ENCODE data around the gene BTBD17. TPM values are rescaled to one million over a fixed set of nuclear protein-coding genes. Genes with fewer than 3 reads are reported as not detected.
A peak's percentile ranks its signal among the peaks of the same experiment; 100 is the strongest.

BTBD17 gene
- polyA plus RNA-seq, 3 donors from 2014 or later: 0.21 TPM; not detected in 2

- Mint-ChIP-seq H3K4me1 (peaks cover 37 to 39% of the 10 kb centered on the region in 2 donors), H3K27me3 (ENCODE audit: low read depth in 3 of 3) (peaks cover 0 to 5% (median 5%) of the 10 kb centered on the region in 3 donors), H3K4me3 (peak overlapping the region in 4 of 5 donors; percentile 29 to 78 (median 75)), H3K9me3 (no peaks in the 10 kb centered on the region), H3K36me3 (no peaks in the 10 kb centered on the region), H3K27ac (peak overlapping the region; percentile 60 to 86 (median 80))
- DNase-seq: peak in 1 of 3 donors; percentile 10
Measured at GRCh38 chr17:74380086-74380958, 18.7 kb upstream of the BTBD17 start.

- Mint-ChIP-seq H3K9me3 (no peaks in the 10 kb centered on the region), H3K4me3 (peak overlapping the region; percentile 52 to 78 (median 75)), H3K4me1 (peaks cover 37 to 39% of the 10 kb centered on the region in 2 donors), H3K27ac (peak overlapping the region; percentile 48 to 86 (median 80)), H3K27me3 (ENCODE audit: low read depth in 3 of 3) (peaks cover 0 to 5% (median 5%) of the 10 kb centered on the region in 3 donors), H3K36me3 (no peaks in the 10 kb centered on the region)
- DNase-seq: peak; percentile 89 to 92 (median 90)
Measured at GRCh38 chr17:74379495-74380085, 17.9 kb upstream of the BTBD17 start.

DNA sequence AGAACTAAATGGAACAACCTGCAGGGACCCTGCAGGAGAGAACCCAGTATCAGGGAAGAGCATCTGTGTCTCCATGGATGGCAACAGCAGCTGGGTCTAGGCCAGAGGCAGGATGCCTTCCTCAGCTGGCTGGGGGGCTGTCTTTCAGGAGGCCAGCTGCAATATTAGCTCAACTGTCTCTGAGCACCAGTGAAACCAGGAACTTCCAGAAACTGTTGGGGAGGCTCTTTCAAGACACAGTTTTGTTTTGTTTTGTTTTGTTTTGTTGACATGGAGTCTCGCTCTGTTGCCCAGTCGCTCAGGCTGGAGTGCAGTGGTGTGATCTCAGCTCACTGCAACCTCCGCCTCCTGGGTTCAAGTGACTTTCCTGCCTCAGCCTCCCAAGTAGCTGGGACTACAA, 13.2 kb upstream of the BTBD17 start:
- H3K9me3 Mint-ChIP-seq: no peaks in the 10 kb centered on the region
- no peaks in the 10 kb centered on the region for H3K36me3 Mint-ChIP-seq
- no peak overlapping the region for H3K4me3 Mint-ChIP-seq
- peaks cover 0 to 3% (median 2%) of the 10 kb centered on the region in 3 donors for H3K27me3 Mint-ChIP-seq (ENCODE audit: low read depth in 3 of 3)
- DNase-seq: no peak
- no peak overlapping the region for H3K27ac Mint-ChIP-seq
- H3K4me1 Mint-ChIP-seq: peaks cover 19 to 25% of the 10 kb centered on the region in 2 donors

GRCh38 chr17:74373838-74374606, 12.4 kb upstream of the BTBD17 start:
- DNase-seq: no peak
- H3K4me1 Mint-ChIP-seq: peaks cover 17 to 23% of the 10 kb centered on the region in 2 donors
- no peaks in the 10 kb centered on the region for H3K36me3 Mint-ChIP-seq
- peaks cover 3 to 4% (median 3%) of the 10 kb centered on the region in 3 donors for H3K27me3 Mint-ChIP-seq (ENCODE audit: low read depth in 3 of 3)
- no peaks in the 10 kb centered on the region for H3K9me3 Mint-ChIP-seq
- no peak overlapping the region for H3K4me3 Mint-ChIP-seq
- no peak overlapping the region for H3K27ac Mint-ChIP-seq

GRCh38 chr17:74372426-74372825, 10.8 kb upstream of the BTBD17 start:
- no peaks in the 10 kb centered on the region for H3K36me3 Mint-ChIP-seq
- no peak overlapping the region for H3K27ac Mint-ChIP-seq
- H3K9me3 Mint-ChIP-seq: no peaks in the 10 kb centered on the region
- peaks cover 2 to 7% (median 4%) of the 10 kb centered on the region in 3 donors for H3K27me3 Mint-ChIP-seq (ENCODE audit: low read depth in 3 of 3)
- no peak overlapping the region for H3K4me3 Mint-ChIP-seq
- peaks cover 15 to 19% of the 10 kb centered on the region in 2 donors for H3K4me1 Mint-ChIP-seq
- no peak for DNase-seq

GRCh38 chr17:74371653-74372147, 10.0 kb upstream of the BTBD17 start:
- H3K36me3 Mint-ChIP-seq: no peaks in the 10 kb centered on the region
- DNase-seq: no peak
- no peak overlapping the region for H3K4me3 Mint-ChIP-seq
- H3K27ac Mint-ChIP-seq: no peak overlapping the region
- H3K4me1 Mint-ChIP-seq: peaks cover 15 to 19% of the 10 kb centered on the region in 2 donors
- no peaks in the 10 kb centered on the region for H3K9me3 Mint-ChIP-seq
- H3K27me3 Mint-ChIP-seq (ENCODE audit: low read depth in 3 of 3): peaks cover 2 to 7% (median 4%) of the 10 kb centered on the region in 3 donors

- H3K4me1 Mint-ChIP-seq: peaks cover 15 to 16% of the 10 kb centered on the region in 2 donors
Measured at GRCh38 chr17:74369665-74370490, 8.2 kb upstream of the BTBD17 start.

GRCh38 chr17:74369221-74369620, 7.6 kb upstream of the BTBD17 start:
- Mint-ChIP-seq H3K27me3 (ENCODE audit: low read depth in 3 of 3) (peaks cover 5 to 14% (median 6%) of the 10 kb centered on the region in 3 donors), H3K4me1 (peaks cover 15 to 16% of the 10 kb centered on the region in 2 donors), H3K4me3 (peak overlapping the region; percentile 51 to 77 (median 70)), H3K9me3 (no peaks in the 10 kb centered on the region), H3K36me3 (no peaks in the 10 kb centered on the region), H3K27ac (peak overlapping the region in 1 of 6 donors; percentile 71)
- peak; percentile 13 to 34 (median 23) for DNase-seq

More at GRCh38 chr17:74369665-74370490, 8.2 kb upstream of the BTBD17 start:
- Mint-ChIP-seq H3K27me3 (ENCODE audit: low read depth in 3 of 3) (peaks cover 5 to 14% (median 5%) of the 10 kb centered on the region in 3 donors), H3K36me3 (no peaks in the 10 kb centered on the region), H3K4me3 (peak overlapping the region in 2 of 5 donors; percentile 74 to 77), H3K27ac (peak overlapping the region in 1 of 6 donors; percentile 71), H3K9me3 (no peaks in the 10 kb centered on the region)
- DNase-seq: no peak

GRCh38 chr17:74368341-74369081, 6.8 kb upstream of the BTBD17 start:
- peak; percentile 68 to 75 (median 68) for DNase-seq
- peaks cover 15 to 16% of the 10 kb centered on the region in 2 donors for H3K4me1 Mint-ChIP-seq
- H3K27me3 Mint-ChIP-seq (ENCODE audit: low read depth in 3 of 3): peaks cover 5 to 14% (median 7%) of the 10 kb centered on the region in 3 donors
- no peaks in the 10 kb centered on the region for H3K9me3 Mint-ChIP-seq
- H3K27ac Mint-ChIP-seq: no peak overlapping the region
- peak overlapping the region; percentile 52 to 77 (median 70) for H3K4me3 Mint-ChIP-seq
- no peaks in the 10 kb centered on the region for H3K36me3 Mint-ChIP-seq

DNA sequence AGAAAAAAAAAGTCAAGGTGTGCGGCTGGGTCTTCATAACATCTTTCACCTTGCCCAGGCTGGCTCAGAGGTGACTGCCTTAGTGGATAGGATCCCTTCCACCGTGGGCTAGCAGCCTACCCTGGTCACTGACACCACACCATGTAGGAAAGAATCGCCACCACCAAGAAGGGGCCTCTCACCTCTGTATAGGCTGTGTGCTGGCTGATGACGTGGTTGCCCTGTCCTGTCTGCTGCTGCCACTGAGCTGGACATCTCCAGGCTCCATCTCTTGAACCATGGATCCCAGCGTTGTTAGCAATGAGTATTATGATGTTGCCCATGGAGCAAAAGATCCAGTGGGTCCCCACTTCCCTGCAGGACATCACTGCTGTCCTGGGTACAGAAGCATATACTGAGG, 5.5 kb upstream of the BTBD17 start, which contains the start of gene GPR142:
Gene GPR142, plus strand, starts transcription at position 301 of the 400 bp plus-strand sequence. CDS start 2,035 bp downstream, outside the sequence.
- peak within 1 kb of the TSS; percentile 52 to 74 (median 63) for H3K4me3 Mint-ChIP-seq
- no peak for DNase-seq
- H3K36me3 Mint-ChIP-seq: no peaks in the 10 kb centered on the region
- H3K9me3 Mint-ChIP-seq: no peaks in the 10 kb centered on the region
- H3K27me3 Mint-ChIP-seq (ENCODE audit: low read depth in 3 of 3): peaks cover 5 to 14% (median 7%) of the 10 kb centered on the region in 3 donors
- H3K27ac Mint-ChIP-seq: no peak within 1 kb of the TSS
- H3K4me1 Mint-ChIP-seq: peaks cover 15 to 16% of the 10 kb centered on the region in 2 donors

DNA sequence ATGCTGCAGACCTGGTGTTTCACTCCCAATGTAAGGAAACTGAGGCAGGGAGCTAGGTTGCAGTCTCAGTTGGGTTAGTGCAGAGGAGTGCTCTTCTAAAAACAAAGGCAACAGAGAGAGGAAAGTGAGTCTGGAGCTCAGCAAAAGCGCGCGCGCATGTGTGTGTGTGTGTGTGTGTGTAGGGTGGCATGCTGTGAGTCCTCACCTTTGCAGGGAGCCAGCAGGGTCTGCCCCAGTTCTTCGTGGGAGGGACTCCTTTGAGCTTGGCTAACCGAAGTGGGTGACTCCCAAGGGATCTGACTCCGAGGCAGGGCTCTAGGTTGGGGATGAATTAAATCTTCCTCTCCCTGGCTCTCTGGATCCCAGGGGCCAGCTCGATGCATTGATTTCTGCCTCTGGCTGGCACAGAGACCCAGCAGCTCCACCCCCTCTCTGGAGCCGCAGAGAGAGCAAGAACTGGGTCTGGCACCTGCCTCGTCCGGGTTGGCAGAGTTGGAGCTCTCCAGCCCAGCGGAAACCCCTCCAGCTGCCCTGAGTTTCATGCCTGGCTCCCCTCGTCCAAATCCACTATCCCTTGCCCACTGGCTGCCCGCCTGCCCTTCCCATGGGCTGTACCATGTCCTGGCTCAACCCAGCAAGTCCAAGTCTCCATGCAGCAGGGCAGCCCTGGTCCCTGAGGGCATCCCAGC, 1.3 kb upstream of the BTBD17 start:
- Mint-ChIP-seq H3K27me3 (ENCODE audit: low read depth in 3 of 3) (peaks cover 4 to 23% (median 4%) of the 10 kb centered on the region in 3 donors), H3K4me1 (peaks cover 4% of the 10 kb centered on the region in 2 donors), H3K27ac (no peak overlapping the region), H3K36me3 (no peaks in the 10 kb centered on the region), H3K4me3 (no peak overlapping the region), H3K9me3 (peaks cover 0 to 1% (median 0%) of the 10 kb centered on the region in 6 donors)
- no peak for DNase-seq

Measured in immature natural killer cell (primary cell).